LNCAP (cell line): Measurements from ENCODE around the gene HP1BP3.

Source experiments
- CTCF ChIP-seq: fragments of 450-650 bp; IDR thresholded peaks from 2 replicates; pipeline ENCODE4 v1.5.1; 2017; ENCODE audit warnings: mild to moderate bottlenecking

Gene HP1BP3

DNA sequence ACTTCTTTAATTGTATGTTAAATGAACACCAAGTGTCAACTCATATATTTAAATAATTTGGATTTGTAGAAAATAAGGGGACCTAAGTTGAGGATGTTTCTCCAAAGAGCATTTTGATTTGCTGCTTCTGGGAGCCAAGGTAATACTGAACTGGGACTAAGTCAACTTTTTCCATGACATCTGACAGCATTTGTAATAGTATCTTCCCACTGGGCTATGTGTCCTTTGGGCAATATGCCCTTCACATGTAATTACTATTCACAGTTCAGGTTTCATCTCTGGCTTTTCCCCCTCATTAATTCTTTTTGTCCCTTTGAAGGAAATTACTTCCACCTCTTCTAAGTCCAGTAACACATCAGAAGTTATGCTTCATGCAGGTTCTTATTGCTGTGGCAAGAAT lies 36.7 kb upstream of the HP1BP3 start:
- TF ChIP-seq CTCF = no peak

DNA sequence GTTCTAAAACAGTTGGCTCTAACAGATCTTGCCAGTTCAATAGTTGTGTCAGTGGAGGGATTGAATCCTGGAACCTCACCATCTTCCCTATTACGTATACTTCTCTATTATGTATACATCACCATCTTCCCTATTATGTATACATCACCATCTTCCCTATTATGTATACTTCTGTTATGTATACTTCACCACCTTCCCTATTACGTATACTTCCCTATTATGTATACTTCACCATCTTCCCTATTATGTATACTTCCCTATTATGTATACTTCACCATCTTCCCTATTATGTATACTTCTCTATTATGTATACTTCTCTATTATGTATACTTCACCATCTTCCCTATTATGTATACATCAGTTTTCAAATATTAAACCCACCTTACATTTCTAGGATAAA lies 34.4 kb upstream of the HP1BP3 start:
- TF ChIP-seq CTCF = no peak

DNA sequence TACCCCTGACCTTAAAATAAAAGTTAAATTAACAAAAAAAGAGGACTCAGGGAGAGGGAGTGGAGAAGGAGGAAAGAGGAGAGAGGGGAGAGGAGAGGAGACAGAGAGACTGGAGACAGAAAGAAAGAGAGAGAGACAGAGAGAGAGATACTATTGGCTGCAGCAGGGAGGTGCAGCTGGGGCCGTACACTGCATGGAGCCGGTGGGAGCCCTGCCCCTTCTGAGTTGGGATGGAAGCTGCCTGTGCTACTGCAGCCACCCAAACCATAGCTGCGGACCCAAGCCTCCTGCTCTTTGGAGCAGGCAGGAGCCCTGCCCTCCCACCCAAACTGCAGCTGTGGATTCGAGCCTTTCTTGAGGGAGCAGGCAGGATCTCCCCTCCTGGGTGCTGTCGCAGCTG lies 32.7 kb upstream of the HP1BP3 start:
- TF ChIP-seq CTCF = no peak

- no peak for TF ChIP-seq CTCF
These were observed 27.4 kb upstream of the HP1BP3 start for GRCh38 chr1:20814534-20814871.

DNA sequence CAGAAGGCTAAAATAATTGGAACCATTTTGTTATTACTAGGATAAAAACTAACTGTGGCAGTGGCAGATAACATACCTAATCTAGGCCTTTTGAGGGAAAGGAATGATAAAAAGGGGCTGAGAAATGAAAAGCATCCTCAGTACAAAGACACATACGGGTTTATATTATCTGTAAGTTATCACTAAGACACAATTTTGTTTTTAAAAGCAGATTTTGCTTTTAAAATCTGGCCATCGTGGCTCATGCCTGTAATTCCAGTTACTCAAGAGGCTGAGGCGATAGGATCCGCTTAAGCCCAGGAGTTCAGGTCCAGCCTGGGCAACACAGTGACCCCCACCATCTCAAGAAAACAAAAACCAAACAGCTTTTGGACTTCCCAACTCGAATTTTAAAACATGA lies 24.8 kb upstream of the HP1BP3 start:
- no peak for TF ChIP-seq CTCF

GRCh38 chr1:20793236-20793635 lies 6.1 kb upstream of the HP1BP3 start:
- no peak for TF ChIP-seq CTCF

GRCh38 chr1:20792196-20792595 lies 5.1 kb upstream of the HP1BP3 start:
- TF ChIP-seq CTCF = no peak

DNA sequence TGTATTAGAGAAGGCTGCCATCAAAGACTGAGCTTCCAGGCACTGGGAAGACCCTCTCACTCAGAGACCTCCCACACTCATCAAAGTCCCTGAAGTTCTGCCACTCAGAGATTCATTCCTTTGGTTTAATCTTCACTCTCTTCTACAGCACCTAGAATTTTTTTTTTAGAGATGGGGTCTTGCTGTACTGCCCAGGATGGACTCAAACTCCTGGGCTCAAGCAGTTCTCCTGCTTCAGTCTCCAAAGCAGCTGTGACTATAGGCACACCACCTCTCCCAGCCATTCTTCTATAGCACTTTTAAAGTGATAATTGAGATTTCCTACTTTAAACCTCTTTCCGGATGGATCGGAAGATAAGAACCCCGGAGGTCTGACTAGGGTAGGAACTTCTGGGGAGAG lies 3.7 kb upstream of the HP1BP3 start:
- TF ChIP-seq CTCF = no peak
